HG03060 (cell line): ENCODE data around the gene FGG.

Source experiments
- ATAC-seq: cut with Tn5 transposase; IDR thresholded peaks from one replicate; pipeline ENCODE4 v1.9.1; 2021; ENCODE audit warnings: low read depth, moderate number of reproducible peaks; ENCODE audit not compliant: unreplicated experiment

The FGG gene

DNA sequence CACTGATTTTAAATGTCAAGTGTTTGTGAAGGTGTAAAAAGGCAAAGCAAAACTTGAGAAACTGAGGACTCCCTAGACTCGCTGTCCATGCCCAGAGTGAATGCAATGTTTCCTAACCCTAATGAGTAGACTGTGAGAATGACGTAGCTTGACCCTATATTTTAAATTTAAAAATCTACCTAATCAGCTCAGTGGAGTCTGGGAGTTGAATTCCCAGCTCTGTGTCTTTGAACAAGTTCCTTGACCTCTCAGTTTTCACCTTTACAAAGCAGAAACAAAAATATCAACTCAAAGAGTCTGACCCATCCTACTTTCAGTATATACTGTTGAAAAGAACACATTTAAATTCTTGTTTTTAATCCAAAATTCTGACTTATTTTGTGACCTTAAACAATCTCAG is 24.3 kb downstream of the FGG start:
- ATAC-seq, result no peak

DNA sequence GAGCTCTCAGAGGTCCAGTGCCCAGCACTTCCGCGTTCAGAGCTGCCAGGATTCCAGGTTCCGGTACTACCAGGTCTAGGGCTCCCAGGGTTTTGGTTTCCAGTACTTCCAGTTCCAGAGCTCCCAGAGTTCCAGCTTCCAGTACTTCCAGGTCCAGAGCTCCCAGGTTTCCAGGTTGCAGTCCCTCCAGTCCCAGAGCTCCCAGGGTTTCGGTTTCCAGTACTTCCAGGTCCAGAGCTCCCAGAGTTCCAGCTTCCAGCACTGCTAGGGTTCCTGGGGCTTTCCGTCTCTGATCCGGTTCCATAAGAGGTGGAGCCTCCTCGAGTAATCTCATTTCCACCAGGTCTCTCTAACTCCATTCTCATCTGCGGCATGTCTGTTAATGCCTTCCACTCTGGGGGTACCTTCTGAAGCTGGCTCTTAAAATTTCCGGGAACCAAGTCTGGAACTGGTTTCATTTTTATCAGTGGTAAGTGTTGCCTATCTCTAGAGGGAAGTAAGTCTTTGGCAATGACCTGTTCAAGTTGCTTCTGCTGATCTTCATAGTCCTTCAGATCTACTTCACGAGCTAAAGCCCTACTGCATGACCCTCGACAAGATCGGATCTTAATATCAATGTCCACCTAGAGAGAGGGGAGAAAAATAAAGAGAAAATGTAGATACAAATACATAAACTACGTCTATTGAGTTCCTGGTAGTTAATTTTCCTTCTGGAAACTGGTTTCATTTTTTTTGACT is 26.0 kb downstream of the FGG start:
- ATAC-seq, result no peak

DNA sequence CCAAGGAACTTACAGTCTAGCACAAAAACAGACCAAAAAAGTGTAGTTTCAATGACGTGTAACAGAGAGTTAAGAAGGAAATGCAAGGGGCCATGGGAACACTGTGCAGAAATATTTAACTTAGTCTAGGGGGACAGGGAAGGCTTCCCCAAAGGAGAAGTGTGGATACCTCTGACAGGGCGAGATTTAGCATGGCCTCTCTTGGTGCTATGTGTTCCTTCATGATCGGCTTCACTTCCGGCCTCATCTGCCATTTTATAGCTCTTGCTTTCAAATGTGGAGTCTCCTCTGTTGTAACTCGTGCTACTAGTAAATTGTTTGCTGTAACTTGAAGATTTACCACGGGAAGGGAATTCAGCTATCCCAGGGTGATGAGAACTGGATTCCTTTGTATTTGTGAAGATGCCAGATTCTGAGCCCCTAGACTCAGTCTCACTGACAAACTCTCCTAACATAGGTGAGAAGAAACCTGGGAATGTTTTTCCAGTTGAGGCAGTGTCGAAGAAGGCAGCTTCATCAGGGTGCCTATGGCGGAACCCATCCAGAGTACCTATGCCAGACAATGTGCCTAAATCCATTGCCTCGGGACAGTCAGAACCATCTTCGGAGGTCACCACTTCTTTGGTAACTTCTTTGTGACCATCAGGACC is 27.0 kb downstream of the FGG start:
- ATAC-seq, result no peak

DNA sequence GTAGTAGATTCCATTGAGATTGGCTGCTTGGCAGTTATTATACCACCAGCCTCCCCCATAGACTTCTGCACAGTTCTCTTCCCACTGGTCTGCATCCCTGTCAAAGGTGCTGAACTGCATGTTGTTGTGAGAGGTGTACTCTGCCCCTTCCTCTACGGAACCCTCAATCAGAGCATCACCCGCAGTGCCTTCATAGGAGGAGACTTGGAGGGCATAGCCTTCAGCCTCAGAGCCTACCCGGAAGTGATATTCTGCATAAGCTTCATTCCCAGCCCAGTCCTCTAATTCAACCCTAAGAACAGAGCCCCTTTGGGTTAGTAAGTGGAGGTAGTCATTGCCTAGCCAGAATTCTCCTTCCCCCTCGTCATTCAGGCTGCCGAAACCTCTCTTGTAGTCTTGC is 28.2 kb downstream of the FGG start:
- no peak for ATAC-seq

DNA sequence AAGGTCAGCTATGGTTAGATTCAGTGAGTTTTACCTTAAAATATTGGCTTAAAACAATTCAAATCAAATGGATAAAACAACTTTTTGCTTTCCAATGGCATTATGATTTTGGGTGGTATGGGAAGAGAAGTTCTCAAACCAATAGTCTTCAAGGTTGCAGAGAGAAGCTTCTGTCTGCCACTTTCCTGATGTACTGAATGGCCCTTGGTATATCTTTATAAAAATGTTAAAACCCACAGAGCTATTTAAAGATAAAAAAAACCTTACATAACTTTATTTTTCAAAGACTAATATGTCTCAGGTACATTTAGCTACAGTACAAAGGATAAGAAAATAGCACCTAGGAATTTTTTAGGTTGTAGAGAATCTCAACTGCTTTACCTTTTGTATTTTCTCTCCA is 28.8 kb downstream of the FGG start:
- no peak for ATAC-seq

DNA sequence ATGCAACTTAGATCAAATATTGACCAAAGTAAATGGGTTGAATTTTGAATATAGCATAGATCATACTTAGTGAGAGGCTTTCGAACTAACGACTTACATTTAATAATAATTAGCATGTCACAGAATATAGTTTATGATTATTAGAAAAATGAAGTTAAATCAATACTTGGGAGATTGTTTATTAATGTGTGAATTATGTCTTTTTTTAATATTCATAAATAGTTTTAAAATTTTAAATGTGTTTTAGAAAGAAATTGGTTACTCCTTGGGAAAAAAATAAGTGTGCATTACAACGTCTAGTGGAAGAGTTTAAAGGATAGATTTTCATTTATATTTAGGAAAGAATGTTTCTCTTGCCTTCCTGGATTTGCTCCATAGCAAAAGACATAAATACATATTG is 29.2 kb downstream of the FGG start:
- ATAC-seq, result no peak

DNA sequence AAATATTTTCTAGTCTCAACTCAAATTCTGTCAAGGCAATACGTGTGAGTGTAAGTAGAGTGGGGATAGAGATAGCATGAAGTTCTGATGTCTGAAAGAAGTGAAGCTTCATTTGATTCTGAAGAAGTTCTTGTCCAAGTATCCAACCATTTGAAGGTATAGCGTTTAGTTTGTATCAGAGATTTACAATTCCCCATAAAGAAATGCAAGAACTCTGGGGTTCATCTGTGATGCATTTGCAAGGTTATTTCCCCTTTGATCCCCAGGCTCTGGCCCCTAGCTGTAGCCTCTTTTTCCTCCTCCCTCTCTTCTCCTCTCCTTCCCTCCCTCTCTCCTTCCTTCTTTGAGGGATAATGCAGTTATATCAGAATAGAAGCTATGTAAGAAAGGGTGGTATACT is 29.7 kb downstream of the FGG start:
- ATAC-seq, result no peak

DNA sequence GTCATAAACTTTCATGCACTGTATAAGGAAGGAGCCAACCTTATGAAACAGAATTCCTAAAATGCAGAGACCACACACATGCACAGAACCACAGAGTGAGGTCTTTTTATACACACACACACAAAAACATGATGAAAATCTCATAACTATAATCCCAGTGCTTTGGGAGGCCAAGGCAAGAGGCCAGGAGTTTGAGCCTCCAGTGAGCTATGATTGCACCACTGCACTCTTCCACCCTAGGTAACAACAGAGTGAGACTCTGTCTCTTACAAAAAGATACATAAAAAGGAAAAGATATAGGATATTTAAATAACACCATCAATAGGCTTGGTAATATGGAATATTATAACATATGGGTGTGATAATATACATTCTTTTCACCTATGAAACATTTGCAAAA is 32.5 kb downstream of the FGG start:
- no peak for ATAC-seq

DNA sequence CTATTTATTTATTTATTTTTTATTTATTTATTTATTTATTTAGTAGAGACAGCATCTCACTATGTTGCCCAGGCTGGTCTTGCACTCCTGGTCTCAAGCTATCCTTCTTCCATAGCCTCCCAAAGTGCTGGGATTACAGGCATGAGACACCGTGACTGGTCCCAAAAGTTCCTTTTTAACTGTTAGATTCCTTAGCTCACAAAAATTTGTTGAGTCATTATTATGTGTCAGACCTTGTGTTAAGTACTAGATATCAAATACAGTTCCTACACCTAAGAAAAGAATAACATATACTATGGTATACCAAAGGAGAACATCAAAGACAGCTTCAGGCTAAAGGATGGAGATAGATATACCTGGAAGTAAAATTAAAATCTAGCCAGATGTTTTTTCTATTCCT is 33.5 kb downstream of the FGG start:
- ATAC-seq, result no peak

DNA sequence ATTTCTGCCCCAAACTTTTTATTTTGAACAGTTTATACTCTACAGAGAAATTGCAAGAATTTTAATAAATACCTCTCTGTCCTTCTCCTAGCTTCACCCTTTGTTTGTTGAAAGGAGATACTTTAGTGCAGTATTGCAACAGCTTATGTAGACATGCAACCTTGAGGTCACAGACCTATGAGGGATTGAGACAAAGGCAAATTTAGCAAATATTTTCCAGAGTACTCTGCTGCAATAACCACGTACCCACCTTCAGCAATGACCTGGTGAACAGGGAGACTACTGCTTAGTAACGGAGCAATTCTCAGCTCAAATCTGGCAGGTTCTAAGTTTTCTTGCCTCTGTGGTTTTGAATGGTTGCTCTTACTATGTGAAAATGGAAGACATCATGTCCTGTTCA is 35.1 kb downstream of the FGG start:
- no peak for ATAC-seq

DNA sequence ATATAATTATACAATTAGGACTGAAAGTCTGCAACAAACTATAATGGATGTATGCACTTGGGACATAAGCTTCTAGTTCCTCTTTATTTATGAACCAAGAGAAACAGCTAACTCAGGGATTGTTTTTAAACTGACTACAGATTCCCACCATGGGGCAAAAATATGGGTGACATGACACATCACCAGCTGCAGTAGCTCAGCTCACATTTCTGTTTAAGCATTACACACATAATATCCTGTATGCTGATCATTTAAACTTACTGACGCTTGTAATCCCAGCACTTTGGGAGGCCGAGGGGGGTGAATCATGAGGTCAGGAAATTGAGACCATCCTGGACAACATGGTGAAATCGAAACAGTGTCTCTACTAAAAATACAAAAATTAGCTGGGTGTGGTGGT is 38.1 kb downstream of the FGG start:
- no peak for ATAC-seq

DNA sequence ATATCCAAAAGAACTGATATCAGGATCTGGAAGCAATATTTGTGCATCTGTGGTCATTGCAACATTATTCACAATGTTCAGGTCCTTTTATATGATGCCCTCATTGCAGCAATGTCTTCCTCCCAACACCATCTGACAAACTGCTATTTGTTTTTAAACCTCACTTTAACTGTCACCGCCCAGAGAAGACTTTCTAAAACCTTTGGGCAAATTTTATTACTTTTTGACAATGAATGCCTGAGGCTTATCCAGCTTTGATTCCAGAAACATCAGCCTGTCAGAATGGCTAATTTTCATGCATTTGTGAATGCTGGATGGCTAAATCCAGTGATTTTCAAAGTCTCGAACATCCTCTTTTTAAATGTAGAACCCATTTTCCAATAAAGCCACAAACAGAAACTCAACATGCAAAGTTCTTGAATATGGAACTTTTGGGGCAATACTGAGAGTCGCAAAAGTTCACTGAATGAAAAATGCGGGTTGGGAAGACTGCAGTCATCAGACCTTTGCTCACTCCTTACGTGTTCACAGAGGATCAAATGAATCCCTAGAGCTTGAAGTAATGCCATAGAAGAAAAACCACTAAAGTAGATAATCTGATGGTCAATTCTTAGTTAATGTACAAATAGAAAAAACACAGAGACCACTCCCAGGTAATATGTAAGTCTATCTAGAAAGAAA is 39.1 kb downstream of the FGG start:
- ATAC-seq, result no peak

DNA sequence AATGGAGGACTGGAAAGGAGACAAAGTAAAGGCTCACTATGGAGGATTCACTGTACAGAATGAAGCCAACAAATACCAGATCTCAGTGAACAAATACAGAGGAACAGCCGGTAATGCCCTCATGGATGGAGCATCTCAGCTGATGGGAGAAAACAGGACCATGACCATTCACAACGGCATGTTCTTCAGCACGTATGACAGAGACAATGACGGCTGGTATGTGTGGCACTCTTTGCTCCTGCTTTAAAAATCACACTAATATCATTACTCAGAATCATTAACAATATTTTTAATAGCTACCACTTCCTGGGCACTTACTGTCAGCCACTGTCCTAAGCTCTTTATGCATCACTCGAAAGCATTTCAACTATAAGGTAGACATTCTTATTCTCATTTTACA is 42.9 kb downstream of the FGG start:
- ATAC-seq, result no peak

DNA sequence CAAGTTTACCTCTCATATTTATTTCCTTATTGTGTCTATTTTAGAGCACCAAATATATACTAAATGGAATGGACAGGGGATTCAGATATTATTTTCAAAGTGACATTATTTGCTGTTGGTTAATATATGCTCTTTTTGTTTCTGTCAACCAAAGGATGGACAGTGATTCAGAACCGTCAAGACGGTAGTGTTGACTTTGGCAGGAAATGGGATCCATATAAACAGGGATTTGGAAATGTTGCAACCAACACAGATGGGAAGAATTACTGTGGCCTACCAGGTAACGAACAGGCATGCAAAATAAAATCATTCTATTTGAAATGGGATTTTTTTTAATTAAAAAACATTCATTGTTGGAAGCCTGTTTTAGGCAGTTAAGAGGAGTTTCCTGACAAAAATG is 43.4 kb downstream of the FGG start:
- ATAC-seq, result no peak

DNA sequence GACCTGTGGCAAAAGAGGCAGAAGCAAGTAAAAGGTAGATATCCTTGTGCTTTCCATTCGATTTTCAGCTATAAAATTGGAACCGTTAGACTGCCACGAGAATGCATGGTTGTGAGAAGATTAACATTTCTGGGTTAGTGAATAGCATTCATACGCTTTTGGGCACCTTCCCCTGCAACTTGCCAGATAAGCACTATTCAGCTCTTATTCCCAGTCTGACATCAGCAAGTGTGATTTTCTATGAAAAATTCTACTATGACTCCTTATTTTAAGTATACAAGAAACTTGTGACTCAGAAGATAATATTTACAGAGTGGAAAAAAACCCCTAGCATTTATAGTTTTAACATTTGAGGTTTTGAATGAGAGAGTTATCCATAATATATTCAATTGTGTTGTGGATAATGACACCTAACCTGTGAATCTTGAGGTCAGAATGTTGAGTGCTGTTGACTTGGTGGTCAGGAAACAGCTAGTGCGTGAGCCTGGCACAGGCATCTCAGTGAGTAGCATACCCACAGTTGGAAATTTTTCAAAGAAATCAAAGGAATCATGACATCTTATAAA is 45.7 kb downstream of the FGG start:
- no peak for ATAC-seq

DNA sequence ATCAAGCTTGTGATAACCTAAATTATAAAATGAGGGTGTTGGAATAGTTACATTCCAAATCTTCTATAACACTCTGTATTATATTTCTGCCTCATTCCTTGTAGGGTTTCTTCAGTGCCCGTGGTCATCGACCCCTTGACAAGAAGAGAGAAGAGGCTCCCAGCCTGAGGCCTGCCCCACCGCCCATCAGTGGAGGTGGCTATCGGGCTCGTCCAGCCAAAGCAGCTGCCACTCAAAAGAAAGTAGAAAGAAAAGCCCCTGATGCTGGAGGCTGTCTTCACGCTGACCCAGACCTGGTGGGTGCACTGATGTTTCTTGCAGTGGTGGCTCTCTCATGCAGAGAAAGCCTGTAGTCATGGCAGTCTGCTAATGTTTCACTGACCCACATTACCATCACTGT is 46.8 kb downstream of the FGG start:
- no peak for ATAC-seq

DNA sequence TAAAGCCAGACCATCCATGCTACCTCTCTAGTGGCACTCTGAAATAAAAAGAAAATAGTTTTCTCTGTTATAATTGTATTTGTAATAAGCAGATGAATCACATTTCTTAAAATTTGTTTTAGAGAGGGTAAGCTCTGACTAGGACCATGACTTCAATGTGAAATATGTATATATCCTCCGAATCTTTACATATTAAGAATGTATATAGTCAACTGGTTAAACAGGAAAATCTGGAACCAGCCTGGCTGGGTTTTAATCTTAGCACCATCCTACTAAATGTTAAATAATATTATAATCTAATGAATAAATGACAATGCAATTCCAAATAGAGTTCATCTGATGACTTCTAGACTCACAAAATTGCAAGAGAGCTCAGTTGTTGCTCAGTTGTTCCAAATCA is 48.1 kb downstream of the FGG start:
- ATAC-seq, result no peak

DNA sequence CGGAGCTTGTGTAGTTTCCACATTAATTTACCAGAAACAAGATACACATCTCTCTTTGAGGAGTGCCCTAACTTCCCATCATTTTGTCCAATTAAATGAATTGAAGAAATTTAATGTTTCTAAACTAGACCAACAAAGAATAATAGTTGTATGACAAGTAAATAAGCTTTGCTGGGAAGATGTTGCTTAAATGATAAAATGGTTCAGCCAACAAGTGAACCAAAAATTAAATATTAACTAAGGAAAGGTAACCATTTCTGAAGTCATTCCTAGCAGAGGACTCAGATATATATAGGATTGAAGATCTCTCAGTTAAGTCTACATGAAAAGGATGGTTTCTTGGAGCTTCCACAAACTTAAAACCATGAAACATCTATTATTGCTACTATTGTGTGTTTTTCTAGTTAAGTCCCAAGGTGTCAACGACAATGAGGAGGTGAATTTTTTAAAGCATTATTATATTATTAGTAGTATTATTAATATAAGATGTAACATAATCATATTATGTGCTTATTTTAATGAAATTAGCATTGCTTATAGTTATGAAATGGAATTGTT is 49.7 kb downstream of the FGG start, which contains the start of gene FGB:
TSS of gene FGB (plus strand) at position 315 of the 558 bp plus-strand sequence. CDS start at position 323, 8 bp downstream.
- ATAC-seq, result no peak

DNA sequence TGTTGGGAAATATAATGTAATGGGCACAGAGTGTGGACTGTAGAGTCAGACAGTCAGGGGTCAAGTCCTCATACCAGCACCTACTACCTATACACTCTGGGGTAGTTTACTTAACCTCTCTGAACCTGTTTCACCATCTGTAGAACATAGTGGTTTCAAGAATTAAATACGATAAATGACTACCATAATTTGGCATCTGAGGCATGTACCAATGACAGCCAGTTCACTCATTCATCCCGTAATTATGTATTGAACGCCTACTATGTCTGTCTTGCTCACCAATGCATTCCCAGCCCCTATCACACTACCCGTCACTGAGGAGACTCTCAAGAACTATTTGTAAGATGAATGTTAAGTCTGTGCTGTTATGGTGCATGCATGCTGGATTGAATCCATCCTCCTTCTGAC is 51.6 kb downstream of the FGG start:
- no peak for ATAC-seq

DNA sequence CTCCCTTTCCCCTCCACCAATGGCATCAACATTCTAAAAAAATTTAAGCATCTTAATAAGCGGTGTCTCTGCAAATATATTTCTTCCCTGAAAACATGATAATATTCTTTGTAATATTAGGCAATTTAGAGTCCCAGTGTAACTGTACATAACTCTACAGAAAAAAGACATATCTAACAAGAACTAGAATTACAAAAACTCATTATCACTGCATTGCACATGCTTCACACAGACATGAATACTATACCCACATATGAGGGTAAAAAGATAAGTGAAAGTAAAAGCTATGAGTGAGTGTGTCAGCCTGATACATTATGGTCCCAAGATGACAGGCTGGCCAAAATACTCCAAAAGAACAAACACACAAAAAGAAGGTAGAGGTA is 52.0 kb downstream of the FGG start:
- no peak for ATAC-seq
